NT2/D1 (cell line): Measurements from ENCODE around the gene PRSS27.

Source experiments
- DNase-seq: peaks from one replicate; pipeline ENCODE4 v3.0.0-alpha.2; 2011; ENCODE audit warnings: low read depth, low spot score
- H3K27me3 ChIP-seq: 2 replicates; pipeline ENCODE4 v1.6.0; 2011; ENCODE audit warnings: mild to moderate bottlenecking; ENCODE audit not compliant: insufficient read length, insufficient read depth
- H3K36me3 ChIP-seq: 2 replicates; pipeline ENCODE4 v1.6.1; 2011; ENCODE audit warnings: mild to moderate bottlenecking, low read length, mixed read lengths; ENCODE audit not compliant: insufficient read depth, insufficient read length
- H3K4me1 ChIP-seq: 2 replicates; pipeline ENCODE4 v1.5.1; 2011; ENCODE audit not compliant: insufficient read depth, insufficient read length
- H3K4me3 ChIP-seq: 2 replicates; pipeline ENCODE4 v1.5.1; 2011; ENCODE audit warnings: low read depth; ENCODE audit not compliant: insufficient read length
- H3K9ac ChIP-seq: 2 replicates; pipeline ENCODE4 v1.6.0; 2011; ENCODE audit warnings: low read depth; ENCODE audit not compliant: insufficient read length
- H3K9me3 ChIP-seq: 2 replicates; pipeline ENCODE4 v1.5.1; 2011; ENCODE audit warnings: mild to moderate bottlenecking, low read length; ENCODE audit not compliant: insufficient read depth
- SUZ12 ChIP-seq: IDR thresholded peaks from 2 replicates; pipeline ENCODE4 v1.6.1; 2011; ENCODE audit not compliant: insufficient read length, insufficient read depth; ENCODE audit errors: extremely low read depth
- YY1 ChIP-seq: IDR thresholded peaks from 2 replicates; pipeline ENCODE4 v1.6.1; 2011; ENCODE audit not compliant: insufficient read length, insufficient read depth
- ZNF274 ChIP-seq: IDR thresholded peaks from 2 replicates; pipeline ENCODE4 v1.6.1; 2011; ENCODE audit warnings: mild to moderate bottlenecking, low read depth, low read length

PRSS27 gene

DNA sequence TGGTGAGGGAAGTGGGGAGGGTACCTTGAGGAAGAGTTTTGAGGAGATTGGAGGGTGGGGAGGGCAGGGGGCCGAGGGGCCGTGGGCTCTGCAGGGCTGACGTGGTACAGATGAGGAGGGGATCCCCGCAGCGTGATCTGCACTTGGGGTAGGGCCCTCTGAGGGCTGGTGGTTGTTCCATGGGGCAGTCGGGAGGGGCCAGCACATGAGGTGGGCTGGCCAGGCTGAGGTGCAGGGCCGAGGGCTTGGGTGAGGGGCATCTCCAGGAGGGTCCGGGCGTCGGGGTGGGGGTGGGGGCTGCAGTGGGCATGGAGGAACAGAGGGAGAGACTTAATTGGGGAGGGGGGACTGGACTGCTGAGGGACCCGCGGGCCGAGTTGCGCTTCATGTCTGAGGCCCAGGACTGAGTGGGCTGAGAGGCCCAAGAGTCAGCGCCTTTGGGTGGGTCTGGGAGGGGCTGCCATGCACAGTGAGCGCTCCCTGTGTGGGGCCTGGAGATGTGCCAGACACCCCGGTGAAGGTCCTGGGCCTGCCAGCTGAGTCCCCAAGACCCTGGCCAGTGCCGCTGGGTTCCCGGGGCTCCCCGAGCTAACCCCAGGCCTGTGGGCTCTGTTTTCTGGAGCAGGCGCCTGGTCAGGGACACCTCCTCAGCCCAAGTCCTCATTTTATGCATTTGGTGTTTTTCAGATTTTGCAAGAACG lies 13.3 kb downstream of the PRSS27 start:
- peaks cover 89% of the 10 kb centered on the region for H3K36me3 ChIP-seq
- H3K4me1 ChIP-seq, result peaks cover 2% of the 10 kb centered on the region
- H3K9me3 ChIP-seq, result no peaks in the 10 kb centered on the region

DNA sequence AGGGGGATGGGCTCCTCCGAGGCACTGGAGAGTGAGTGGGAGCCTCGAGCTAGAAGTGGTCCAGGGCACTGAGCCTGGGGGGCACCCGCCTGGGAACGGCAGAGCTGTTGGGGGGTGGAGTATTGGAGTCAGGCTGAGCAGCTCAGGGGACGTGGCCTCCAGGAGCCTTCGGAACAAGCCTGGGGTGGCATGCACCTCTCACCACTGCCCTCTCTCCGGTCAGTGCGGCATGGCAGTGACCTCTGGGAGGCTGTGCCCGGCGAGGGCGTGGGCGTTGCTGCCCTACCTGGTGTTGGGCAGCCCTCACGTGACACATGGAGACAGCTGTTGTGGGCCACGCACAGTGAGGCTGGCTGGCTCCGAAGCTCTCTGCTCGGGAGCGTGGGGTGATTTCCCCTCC lies 13.9 kb downstream of the PRSS27 start:
- H3K9me3 ChIP-seq, result no peaks in the 10 kb centered on the region
- peaks cover 2% of the 10 kb centered on the region for H3K4me1 ChIP-seq
- H3K4me3 ChIP-seq, result no peak overlapping the region
- TF ChIP-seq SUZ12 (no peak), YY1 (no peak), ZNF274 (no peak)
- no peak overlapping the region for H3K9ac ChIP-seq
- no peak for DNase-seq
- peaks cover 95% of the 10 kb centered on the region for H3K36me3 ChIP-seq
- no peaks in the 10 kb centered on the region for H3K27me3 ChIP-seq

More for the DNA sequence above, 13.3 kb downstream of the PRSS27 start:
- Histone ChIP-seq H3K27me3 (no peaks in the 10 kb centered on the region), H3K9ac (no peak overlapping the region), H3K4me3 (no peak overlapping the region)
- TF ChIP-seq ZNF274 (no peak), SUZ12 (no peak), YY1 (no peak)
- DNase-seq, result no peak

DNA sequence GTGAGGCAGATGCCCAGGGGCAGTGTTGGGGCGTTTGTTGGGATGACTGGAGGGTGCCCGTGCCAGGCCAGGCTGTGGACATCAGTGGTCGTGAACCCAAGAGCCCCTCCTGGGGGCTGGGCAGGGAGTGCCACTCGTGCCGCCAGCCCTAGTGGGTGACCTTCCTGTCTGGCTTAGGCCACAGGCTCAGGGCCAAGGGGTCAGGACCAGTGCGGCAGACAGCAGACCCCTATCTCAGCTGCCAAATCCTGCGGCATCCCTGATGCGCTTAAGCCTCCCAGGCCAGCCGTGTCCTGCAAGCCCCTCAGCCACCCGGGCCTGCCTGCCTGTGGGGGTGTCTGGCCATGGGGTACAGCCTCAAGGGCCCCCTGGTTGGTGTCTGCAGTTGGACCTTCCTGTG lies 14.7 kb downstream of the PRSS27 start:
- DNase-seq, result no peak
- no peak for TF ChIP-seq ZNF274
- TF ChIP-seq SUZ12, result no peak
- no peak for TF ChIP-seq YY1
- Histone ChIP-seq H3K9ac (no peak overlapping the region), H3K27me3 (no peaks in the 10 kb centered on the region), H3K9me3 (no peaks in the 10 kb centered on the region), H3K36me3 (peaks cover 98% of the 10 kb centered on the region), H3K4me1 (peaks cover 2% of the 10 kb centered on the region), H3K4me3 (no peak overlapping the region)

DNA sequence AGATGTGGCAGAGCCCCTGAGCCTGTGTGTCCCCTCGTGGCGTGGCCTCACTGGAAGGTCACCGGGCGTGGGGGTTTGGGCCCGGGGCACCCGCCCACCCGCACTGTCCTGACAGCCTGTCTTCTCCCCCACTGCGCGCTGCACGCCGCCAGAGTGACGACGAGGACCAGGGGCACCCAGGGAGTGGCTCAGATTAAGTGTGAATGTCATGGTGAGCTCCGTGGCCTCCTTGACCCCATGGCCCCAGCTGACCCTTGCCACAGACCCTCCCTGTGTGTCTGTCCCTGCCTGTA lies 15.1 kb downstream of the PRSS27 start:
- no peak overlapping the region for H3K4me3 ChIP-seq
- no peak overlapping the region for H3K9ac ChIP-seq
- DNase-seq, result no peak
- H3K36me3 ChIP-seq, result peaks cover 98% of the 10 kb centered on the region
- H3K27me3 ChIP-seq, result no peaks in the 10 kb centered on the region
- TF ChIP-seq ZNF274 (no peak), SUZ12 (no peak), YY1 (no peak)
- no peaks in the 10 kb centered on the region for H3K9me3 ChIP-seq
- peaks cover 2% of the 10 kb centered on the region for H3K4me1 ChIP-seq

DNA sequence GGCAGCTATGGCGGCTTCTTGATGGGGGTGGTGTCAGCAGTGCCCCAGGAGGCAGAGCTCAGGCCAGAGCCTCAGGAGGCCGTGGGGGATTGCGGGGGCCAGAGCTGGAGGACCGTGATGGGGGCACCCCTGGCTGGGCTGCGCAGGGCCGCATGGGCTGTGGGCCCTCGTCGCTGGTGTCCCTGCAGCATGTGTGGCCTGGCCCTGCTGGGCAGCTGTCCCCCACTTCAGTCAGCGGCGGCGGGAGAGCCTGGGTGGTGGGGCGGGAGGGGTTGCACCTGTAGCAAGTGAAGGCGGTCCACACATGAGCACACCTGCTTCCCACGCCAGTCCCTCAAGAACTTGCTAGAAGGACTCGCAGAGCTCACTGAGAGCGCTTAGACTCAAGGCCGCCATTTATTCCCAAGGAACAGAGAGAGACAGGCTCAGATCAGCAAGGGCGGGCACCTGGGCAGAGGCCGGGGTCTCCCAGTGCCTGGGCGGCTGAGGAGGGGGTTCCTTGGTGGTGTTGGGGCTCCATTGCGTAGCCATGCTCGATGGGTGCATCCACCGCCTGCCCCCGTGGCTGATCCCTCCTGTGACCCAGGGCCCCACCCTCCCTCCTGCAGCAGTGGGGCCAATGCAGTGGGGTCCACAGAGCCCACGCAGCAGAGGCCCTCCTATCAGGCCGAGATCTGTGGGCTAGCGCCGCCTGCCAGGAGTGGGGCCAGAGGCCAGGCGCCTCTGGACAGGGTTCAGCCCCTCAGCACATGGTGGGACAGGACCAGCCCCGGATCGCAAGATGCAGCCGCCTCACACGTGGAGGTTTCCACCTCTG lies 15.7 kb downstream of the PRSS27 start:
- DNase-seq, result no peak
- Histone ChIP-seq H3K9ac (no peak overlapping the region), H3K36me3 (peaks cover 98% of the 10 kb centered on the region), H3K27me3 (no peaks in the 10 kb centered on the region), H3K4me1 (peaks cover 2% of the 10 kb centered on the region), H3K9me3 (no peaks in the 10 kb centered on the region), H3K4me3 (no peak overlapping the region)
- TF ChIP-seq ZNF274 (no peak), YY1 (no peak), SUZ12 (no peak)

DNA sequence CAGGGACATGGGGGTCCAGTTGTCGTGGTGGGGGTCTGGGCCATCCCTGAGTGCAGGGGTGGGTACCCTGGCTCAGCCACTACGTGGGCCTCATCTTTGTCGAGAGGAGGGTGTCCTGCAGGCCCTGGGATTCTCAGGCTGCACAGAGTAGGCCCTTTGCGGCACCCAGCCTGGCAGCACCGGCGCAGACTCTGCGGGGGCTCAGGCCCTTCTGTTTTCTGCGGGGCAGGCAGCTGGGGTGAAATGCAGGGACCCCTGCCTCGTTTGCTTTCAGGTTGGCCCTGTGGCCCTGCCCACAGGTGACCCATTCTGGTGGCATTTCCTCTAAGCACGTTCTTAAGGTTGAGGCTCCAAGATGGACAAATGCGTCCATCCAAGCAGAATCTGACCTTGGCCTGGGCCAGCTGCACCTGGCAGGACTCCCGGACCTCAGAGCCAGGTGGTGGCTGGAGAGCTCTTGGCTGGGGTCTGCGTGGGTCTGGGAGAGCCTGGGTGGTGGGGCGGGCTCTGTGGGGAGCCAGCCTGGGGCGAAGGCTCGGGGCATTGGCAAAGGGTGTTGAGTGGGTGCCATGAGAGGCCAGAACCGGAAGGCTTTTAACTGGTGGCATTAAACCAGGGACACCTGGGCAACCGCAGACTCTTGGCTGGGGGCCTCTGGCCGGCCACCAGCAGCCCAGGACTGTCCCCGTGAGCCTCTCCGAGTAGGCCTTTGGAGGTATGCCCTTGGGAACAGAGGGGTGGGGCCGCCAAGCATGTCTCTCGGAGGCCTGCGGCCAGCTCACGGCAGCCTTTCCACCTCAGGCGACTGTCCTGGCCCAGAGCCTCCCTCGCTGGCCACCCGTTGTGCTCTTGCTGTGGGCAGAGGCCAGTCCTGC lies 16.9 kb downstream of the PRSS27 start:
- no peak overlapping the region for H3K4me3 ChIP-seq
- H3K9me3 ChIP-seq, result no peaks in the 10 kb centered on the region
- no peak overlapping the region for H3K9ac ChIP-seq
- peaks cover 99% of the 10 kb centered on the region for H3K36me3 ChIP-seq
- TF ChIP-seq SUZ12 (no peak), YY1 (no peak)
- no peaks in the 10 kb centered on the region for H3K4me1 ChIP-seq
- no peak for DNase-seq
- H3K27me3 ChIP-seq, result no peaks in the 10 kb centered on the region

DNA sequence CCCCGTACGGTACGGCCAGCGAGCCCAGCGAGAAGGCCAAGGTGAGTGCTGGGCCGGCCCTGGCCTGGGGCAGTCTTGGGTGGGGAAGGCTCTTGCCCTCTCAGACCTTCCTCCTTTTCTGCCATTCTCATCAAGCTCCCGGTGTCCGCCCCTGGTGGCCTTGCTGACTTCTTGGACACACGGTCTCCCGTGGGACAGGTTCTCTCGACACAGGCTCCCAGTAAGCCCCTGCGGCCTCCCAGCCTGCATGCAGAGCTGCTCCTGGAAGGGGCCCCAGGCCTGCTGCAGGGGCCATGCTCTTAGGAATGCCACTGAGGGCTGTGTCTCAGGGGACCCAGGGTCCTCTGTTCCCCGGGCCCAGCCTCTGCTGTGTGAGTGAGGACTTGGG lies 17.6 kb downstream of the PRSS27 start:
- H3K36me3 ChIP-seq, result peaks cover 99% of the 10 kb centered on the region
- no peak for DNase-seq
- H3K4me1 ChIP-seq, result peaks cover under 1% of the 10 kb centered on the region
- H3K9me3 ChIP-seq, result no peaks in the 10 kb centered on the region
- H3K27me3 ChIP-seq, result no peaks in the 10 kb centered on the region
- TF ChIP-seq YY1 (no peak), ZNF274 (no peak), SUZ12 (no peak)
- no peak overlapping the region for H3K4me3 ChIP-seq
- no peak overlapping the region for H3K9ac ChIP-seq
